IPS-NIHi7 (cell line): ENCODE data around the gene TSHZ1.

Experiments
- DNase-seq: peaks from one replicate; pipeline ENCODE4 v3.0.0; 2012; ENCODE audit warnings: mixed read lengths; ENCODE audit errors: extremely low spot score

TSHZ1 gene

DNA sequence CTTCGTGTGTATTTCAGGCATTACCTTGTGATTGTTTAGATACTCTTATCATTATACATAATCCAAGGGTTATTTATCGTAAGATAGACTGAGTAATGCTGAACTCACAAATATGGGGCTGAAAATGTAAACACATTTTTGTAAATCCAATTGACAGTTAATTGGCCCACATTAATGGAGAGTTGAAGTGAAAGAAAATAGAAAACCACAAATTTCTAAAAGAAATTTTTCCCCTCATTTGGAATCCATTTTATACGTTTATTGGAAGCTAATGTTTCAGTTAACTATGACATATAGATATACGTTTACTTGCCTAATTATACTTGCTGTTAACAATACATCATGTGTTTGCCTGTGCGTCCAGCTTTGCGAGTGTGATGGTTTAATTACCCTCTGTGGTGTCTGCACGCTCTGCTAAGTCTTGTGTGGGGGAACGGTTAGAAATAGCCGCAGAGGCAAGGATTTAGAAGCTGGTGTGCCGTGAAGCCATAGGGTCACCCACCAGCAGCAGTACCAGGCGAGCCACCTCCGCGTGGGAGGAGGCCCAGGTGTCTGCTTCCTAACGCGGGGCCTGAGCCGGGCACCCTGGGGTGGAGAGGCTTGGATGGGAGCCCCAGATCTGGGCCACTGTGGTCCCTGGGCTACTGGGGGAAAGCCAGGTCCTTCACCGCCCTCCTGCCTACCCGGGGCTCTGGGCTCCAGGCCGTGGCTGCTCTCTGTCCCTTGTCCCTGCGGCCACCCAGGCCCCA lies 38.0 kb downstream of the TSHZ1 start:
- DNase-seq = no peak

DNA sequence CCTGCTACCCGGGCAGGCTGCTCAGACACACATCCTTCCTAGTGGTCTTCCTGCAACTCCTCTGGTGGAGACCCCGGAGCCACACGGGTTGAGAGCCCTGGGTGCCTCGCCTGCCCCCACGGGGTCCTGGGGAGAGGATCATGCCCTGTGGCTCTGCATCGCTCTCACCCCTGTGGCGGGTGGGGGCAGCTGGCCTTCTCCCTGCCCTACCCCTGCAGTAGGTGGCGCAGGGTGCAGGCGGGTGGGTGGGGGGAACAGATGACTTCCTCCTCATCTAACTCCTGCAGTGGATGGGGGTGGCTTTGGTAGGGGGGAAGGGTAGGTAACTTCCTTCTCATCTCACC lies 38.5 kb downstream of the TSHZ1 start:
- no peak for DNase-seq

DNA sequence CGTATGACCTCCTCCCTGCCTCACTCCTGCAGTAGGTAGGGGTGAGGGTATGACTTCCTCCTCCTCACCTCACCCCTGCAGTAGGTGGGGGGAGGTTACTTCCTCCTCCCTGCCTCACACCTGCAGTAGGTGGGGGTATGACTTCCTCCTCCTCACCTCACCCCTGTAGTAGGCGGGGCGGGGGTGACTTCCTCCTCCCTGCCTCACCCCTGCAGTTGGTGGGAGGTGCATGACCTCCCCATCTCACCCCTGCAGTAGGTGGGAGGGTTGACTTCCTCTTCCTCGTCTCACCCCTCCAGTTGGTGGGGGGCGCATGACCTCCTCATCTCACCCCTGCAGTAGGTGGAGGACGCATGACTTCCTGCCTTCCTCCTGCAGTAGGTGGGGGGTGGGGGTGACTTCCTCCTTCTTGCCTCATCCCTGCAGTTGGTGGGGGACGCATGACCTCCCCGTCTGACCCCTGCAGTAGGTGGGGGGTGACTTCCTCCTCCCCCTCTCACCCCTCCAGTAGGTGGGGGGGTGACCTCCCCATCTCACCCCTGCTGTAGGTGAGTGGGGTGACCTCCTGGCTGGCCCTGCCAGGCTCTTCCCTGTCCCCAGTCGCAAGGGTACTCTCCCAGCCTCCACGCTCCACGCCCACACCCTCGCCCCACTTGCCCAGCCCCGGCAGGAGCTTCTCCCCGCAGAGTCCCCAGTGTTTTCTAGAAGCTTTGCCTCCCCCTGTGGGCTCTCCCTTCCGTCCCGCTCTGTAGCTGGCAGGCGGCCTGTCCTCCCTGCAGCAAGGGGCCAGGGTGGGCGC lies 39.3 kb downstream of the TSHZ1 start:
- DNase-seq = no peak

DNA sequence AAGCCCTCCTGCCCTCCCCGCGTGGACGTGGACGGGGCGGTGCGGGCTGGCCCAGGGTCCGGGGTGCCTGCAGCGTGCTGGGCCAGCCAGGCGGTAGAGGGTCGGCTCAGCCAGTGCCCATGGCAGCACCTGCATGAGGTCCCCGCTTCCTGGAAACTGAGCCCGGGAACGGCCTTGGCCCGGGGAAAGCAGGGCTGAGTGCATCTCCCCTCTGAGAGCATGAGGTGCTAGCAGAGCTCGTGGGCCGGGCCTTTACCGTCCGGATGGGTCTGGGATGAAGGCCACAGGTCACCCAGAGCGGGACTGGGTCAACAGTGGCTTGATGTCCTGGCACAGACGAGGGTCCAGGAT lies 39.8 kb downstream of the TSHZ1 start:
- DNase-seq = no peak

DNA sequence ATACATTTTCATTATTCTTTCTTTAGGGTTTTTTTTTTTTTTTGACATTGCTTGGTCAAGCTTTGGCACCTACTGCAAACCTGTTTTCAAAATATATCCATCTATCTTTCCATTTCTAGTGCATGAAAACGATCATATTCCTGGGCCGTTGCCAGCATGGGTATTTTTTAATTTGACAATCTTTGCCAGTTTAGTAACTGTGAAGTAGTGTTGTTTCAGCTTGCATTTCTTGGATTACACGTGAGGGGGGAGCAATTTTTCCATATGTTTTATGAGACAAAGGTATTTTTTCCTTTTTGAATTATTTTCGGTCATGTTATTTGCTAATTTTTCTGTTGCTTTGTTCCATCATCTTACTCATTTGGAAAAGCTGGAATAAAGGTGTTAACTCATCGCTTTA lies 40.9 kb downstream of the TSHZ1 start:
- DNase-seq = no peak

DNA sequence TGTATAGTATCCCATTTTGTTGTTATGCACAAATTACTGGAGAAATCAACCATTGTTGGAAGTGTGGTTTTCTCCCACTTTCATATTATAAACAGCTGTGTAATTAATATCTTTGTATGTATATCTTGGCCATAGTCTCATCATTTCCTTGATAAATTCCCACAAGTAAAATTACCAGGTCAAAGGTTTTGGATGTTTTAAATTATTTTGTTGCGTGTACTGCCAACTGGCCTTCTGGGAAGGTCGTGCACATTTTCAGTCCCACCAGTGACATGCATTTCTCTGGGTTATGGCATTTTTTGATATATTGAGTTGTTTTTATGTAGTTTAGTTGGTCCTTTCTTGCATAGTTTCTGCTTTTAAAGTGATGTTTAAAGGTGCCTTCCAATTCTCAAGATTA lies 41.5 kb downstream of the TSHZ1 start:
- DNase-seq = no peak

DNA sequence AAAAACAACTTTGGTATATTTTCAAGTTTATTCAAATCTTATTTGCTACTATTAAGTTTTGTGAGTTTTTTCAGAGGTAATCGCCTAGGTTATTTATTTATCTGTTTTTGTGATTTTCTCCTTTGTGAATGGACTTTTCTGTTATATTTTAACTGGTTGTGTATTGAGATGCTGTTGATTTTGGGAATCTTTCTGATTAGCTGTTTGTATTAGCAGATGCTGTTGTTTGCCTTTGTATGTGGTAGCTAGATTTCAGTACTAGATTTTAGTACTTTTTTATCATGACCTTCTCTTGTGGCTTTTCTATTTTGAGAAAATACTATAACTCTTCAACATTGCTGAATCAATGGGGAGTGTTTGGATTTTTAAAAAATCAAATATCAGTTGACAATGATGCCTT lies 42.4 kb downstream of the TSHZ1 start:
- no peak for DNase-seq

DNA sequence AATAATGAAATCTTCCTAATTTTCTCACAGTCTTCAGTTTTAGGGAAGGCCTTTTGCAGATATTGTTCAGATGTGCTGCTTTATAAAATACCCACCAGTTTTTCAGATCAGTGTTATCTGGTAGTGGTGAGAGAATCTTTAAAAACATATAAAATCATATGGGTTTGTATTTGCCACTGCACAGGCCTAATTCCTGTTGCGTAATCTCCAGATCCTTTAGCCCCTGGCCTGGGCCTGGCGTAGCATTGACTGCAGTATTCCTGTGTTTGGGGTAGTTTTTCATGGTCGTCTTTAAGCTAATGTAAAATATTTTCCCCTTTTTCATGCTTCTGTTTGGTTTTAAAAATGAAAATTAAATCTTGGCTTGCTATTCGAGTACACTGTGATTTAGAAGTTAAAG lies 43.2 kb downstream of the TSHZ1 start:
- DNase-seq = no peak

DNA sequence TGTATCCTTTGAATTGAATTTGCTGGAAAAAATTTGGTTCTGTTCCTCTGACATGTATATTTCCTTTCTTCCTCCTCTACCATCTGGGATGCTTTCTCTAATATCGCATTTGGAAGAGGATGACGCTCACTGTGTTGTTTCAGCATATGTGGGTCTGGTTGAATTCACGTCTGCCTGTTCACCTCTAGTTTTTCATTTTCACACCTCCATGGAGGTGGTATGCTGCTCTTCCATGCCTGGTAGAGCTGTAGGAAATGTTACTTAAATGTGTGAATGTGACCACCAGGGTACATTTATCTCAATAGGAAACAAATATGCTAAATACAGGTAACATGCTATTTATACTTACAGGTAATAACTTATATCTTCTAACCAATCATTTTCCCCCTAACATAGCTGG lies 44.5 kb downstream of the TSHZ1 start:
- DNase-seq = no peak

DNA sequence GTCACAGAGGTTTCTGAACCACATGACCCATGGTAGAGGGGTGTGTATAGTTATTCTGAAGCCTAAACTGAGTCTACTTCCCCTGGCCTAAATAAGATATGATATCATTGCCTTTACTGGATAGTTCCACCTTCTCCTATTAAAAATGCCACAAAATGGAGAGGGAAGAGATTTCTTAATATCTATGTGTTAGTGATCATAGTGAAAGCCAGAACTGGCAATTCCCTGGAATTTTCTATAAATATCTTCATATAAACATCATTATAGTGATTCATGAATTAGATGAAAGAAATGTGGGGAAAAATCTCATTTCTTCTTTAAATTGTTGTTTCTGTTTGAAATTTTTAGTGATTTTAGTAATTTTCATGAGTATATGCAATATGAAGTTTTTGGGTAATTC lies 45.8 kb downstream of the TSHZ1 start:
- DNase-seq = no peak

DNA sequence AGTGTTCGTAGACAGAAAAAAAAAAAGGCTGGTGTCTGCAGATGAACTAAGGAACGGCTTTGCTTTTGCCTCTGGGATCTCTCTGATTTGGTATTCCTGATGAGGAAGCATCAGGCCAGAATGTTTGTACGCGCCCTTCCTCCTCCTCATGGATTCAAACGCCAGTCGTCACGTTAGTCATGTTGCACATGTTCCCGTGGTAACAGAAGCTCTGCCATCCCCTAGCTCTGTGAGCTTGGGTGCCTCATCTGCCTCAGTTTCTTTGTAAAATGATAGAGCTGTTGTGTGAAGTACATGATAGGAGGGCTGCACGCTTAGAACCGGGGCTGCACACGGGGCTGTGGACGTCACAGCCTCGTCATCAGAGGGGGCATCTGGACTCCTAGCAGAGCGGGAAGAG lies 47.0 kb downstream of the TSHZ1 start:
- DNase-seq = no peak

DNA sequence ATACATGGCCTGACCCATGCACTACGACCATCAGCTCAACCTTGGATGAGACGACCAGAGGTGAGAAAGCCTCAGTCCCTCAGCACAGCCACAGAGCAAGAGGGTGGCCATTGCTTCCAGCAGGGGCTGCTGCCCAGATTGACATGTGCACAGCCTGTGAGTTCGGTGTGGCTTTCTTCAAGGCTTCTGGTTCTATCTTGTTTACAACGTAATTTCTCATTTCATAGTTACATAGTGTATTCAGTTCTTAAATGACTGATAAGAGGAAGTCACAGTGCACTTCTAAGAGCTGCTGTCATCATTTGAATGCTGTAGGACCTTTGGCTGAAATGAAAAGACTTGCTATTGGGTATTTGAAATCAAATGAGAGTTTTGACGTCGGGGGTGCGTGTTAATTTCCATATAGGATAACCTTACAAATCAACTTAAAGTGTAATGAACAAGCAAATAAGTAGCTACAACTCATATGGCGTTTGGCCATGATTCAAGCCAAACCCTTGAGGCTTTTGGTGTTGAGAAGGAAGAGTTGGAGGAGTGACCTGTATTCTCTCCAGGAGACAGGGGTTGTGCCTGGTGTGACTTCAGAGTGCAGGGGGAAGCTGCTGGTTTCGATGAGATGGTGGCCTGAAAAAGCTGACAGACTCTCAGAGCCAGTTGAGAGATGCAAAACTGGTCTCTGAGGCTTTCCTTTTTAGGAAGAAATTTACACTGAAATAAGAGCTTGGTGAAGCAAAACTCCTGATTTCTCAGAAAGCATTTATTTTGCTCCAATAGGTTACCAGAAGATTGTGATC lies 51.0 kb downstream of the TSHZ1 start:
- DNase-seq = no peak

DNA sequence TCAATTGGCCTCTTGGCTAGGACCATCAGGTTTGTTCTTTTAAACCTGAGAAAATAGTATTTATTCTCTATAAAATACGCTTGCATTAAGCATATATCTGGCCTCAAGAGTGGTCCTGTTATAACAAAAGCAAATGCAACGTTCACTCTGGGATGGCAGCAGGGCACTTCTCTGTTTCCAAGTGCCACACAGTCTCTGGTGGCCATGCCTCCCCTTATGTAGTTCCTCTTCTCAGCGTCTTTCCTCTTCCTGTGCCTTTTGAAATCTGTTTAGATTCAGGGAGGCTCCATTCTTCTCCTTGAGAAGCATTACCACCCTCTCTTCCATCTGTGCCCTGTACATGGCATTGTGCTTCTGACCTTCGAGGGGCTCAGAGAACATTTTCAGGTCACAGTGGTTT lies 51.9 kb downstream of the TSHZ1 start:
- DNase-seq = no peak

DNA sequence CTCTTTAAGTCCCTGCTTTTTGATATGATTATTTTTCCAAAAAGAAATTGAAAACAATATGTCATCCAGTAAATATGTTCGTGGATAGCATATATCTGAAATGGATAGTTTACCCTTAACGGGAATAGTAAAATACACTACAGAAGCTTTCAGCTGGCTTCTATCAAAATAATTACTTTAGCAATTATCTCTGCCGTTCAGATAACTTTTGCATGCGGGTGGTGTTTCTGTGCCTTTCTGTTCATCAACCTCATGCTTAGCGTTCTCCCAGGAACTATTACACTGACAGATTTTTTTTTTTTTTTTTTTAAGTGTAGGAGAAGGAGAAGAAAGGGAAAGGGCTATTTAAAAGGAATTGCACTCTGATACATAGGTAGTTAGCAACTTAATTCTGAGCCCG lies 53.6 kb downstream of the TSHZ1 start:
- DNase-seq = no peak

DNA sequence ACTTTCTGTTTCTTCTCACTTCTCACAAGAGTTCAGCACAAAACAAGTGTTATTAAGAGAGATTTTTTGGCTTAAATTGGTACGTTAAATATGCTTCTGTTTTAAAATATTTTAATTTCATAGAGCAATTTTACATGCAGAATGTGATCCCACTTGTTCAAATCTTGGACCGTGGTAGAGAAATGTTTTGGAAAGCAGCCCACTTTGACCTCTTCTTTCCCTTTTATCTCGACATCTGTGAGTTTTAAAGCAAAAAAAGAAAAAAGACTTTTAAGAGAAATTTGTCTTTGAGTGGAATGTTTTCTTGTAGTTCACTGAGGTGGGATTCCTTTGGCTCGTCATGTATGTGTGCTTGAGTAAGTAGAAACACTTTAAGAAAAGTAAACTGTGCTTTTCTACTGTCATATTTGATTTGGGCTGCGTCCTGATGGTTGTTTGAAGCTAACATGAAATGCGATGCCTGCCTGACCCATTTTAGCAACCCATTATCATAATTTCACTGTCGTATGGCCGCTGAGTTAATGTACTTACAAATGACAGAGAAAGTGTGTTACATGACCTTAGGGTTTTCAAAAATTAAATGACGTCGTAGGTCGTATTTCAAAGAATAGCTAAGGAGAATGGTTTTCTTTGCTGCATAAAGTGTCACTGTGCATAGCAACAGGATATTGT lies 54.5 kb downstream of the TSHZ1 start:
- no peak for DNase-seq

DNA sequence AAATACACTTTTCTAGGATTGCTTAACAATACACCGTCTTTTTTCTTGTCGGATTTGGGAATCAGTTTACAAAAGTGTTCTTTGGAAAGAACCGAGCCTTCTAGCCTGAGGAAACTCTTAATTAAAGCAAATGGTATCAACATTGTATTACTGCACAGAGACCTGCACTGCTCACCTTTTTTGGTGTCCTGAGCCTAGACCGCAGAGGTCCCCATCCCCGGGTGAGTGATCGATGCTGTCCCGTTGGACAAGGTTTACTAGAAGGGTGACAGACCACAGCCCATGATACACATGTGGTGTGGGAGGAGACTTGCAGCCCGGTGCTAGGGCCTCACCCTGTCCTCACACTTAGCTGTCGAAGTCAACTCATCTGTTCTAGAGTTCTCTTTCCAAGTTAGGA lies 55.3 kb downstream of the TSHZ1 start:
- DNase-seq = no peak

DNA sequence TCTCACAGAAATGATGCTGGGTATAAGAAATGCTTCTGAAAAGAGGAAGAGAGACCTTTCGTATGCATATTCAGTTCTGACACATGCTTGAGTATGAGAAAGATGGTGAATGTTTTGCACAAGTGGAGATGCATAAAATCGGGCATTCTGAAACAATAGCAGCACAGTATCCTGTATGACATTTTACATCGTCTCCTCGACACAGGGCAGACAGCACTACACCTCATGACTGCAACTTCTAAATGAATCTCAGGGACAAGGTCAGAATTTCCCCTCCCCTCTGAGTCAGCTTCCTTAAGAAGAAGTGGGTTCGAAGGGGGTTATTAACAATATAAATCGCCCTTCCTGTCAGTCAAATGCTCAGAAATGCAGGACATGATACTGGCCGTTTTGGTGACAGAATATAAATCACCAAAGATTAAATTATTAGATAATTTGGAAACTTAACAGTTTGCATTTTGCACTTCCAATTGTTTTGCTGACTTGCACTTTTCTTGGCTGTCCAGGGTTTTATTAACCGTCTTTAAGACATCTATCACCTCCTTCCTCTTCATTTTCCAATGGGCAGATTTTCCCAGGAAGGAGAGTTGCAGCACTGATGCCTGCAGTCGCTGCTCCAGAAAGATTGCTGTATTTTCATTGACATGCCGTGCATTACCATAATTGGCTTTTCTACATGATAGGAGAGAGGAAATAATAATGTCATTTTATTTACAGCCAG lies 57.2 kb downstream of the TSHZ1 start:
- DNase-seq = no peak

DNA sequence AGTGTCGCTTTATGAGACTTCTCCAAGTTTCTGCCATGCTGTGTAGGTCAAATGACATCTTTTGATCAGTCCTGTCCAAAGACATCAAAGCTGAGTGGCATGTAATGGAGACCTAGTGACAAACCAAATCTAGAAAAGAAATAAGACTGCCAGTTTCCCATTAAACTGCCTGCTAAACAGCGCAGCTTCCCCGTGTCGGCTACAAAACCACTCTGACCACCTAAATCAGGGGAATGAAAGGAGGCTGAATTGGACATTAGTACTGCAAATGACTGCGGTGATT lies 57.7 kb downstream of the TSHZ1 start:
- DNase-seq = no peak

DNA sequence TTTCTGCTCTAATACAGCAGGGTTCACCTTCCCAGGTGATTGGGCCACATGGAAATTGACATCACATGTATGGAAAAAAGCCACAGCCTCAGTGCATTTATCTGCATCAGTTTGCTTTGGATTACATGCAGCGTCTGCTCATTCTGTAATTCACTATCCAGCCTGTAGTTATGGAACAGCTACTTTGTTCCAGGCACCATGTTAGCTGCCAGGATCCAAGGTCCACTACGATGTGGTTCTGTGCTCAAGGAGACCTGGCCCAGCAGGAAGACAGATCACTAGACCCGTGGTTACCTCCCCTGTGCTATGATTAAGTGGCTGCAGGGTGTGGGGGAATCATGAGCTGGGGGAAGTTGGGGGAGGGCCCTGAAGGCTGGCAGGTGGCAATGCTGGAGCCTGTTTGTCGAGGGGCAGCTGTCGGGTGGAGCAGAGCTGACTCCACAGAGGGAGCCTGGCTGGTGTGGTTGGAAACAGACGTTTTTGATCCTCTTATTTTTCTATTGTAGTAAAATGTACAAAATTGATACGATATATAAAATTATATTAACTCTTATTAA lies 58.6 kb downstream of the TSHZ1 start:
- DNase-seq = no peak

DNA sequence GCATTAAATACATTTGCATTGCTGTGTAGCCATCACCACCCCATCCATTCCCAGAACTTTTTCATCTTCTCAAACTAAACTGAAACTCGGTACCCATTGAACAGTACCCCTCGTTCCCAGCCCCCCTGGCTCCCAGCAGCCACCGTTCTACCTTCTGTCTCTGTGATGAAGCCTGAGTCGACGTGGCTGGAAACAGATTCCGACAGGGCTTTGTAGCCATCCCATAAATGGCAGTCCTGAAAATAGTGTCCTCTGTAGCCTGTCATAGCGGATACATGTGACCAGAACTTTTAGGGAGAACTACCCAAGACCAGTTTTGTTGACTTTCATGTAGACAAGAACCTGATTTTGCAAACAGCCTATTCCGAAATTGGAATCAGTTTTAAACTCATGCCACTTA lies 59.1 kb downstream of the TSHZ1 start:
- DNase-seq = no peak

DNA sequence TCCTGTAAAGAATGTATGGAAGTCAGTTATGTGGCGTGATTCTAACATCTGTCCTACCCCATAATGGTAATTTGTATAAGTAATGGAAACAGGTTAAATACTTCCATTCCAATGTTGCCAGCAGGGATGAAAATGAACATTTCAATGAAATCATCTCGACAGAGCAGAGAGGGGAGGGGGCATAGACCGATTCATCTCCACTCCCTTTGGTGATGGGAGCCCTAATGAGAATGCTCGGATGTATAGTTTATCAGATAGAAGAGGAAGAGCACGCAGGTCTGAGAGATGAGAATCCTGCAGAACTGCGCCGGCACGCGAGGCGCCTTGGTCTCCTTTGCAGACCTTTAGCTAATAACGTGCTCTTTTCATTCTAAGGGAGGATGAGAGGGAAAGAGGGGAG lies 61.4 kb downstream of the TSHZ1 start:
- no peak for DNase-seq

DNA sequence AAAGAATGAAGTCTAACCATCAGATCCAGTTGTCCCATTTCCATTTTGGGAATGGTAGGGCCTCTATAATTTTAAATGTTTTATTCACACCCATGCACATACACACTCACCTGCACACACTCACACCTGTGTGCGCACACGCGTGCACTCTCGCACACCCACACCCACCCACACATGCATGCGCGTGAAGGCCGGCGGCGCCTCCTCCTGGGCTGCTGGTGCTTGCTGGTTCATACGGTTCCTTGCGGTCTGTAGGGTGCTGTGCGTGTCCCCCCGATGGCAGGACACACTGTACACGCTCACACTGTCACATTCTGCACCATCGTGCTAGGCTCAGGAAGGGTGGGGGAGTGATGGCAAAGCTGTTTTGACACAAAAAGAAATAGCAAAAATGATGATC lies 63.2 kb downstream of the TSHZ1 start:
- no peak for DNase-seq
